ENCODE results near the gene TBC1D8.

- peak in 1 of 2 donors; percentile 21 for TF ChIP-seq POLR2A (IDR thresholded peaks at IDR 0.05)
- TF ChIP-seq CTCF (IDR thresholded peaks at IDR 0.05), result no peak
Measured at GRCh38 chr2:101127319-101128056, 23.7 kb downstream of the TBC1D8 start.
